ENCODE results near the gene GPRC5B.

The GPRC5B gene

DNA sequence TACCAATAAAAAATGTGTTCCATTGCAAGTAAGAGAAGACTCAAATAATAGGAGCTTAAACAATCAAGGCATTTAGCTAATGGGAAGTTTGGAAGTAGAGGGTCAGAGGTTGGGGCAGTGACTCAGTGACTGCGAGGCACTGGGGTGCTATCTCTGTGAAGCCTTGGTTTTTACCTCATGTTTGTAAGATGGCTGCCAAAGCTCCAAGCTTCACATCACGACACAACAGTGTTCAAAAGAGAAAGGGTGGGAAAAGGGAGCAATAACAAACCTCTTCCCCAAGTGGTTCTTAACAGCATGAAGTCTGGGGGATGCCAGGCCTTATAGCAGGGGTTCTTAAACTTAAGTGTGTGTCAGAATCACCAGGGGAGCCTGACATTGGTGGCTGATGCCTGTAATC is 26.6 kb upstream of the GPRC5B start:
- ChIA-PET CTCF (interaction anchor here (1.4 kb wide), 1 partner anchor 389 kb away, joined by 7 read pairs; no protein-coding TSS in a partner anchor), POLR2A (no interaction called here)
- TF ChIP-seq, protein P1, sequence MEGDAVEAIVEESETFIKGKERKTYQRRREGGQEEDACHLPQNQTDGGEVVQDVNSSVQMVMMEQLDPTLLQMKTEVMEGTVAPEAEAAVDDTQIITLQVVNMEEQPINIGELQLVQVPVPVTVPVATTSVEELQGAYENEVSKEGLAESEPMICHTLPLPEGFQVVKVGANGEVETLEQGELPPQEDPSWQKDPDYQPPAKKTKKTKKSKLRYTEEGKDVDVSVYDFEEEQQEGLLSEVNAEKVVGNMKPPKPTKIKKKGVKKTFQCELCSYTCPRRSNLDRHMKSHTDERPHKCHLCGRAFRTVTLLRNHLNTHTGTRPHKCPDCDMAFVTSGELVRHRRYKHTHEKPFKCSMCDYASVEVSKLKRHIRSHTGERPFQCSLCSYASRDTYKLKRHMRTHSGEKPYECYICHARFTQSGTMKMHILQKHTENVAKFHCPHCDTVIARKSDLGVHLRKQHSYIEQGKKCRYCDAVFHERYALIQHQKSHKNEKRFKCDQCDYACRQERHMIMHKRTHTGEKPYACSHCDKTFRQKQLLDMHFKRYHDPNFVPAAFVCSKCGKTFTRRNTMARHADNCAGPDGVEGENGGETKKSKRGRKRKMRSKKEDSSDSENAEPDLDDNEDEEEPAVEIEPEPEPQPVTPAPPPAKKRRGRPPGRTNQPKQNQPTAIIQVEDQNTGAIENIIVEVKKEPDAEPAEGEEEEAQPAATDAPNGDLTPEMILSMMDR (IDR thresholded peaks at IDR 0.05; ENCODE audit: control extremely low read depth, extremely low read depth, low read depth, missing control alignments): no peak
- DNase-seq (ENCODE audit: extremely low spot score): no peak

DNA sequence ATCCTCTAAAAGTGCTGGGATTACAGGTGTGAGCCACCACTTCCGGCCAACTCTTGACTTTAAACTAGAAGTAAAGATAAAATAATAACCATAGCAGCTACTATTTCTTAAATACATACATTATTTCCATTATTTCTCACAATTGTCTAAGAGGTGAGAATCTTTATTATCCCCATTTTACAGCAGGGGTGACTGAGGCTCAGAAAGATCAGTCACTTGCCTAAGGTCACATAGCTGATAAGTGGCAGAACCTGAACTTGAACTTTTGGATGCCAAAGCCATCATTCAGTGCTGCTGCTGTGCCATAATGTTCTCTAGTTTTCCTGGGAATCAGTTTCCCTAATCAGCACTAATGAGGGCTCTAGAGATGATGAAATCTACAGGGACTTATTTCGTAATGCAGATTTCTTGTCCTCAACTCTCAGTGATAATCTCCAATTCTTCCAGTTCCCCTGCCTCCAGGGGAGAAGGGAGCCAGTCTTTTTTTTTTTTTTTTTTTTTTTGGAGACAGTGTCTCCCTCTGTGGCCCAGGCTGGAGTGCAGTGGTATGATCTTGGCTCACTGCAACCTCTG is 25.2 kb upstream of the GPRC5B start:
- TF ChIP-seq, protein P1 (IDR thresholded peaks at IDR 0.05; ENCODE audit: control extremely low read depth, extremely low read depth, low read depth, missing control alignments): no peak
- ChIA-PET POLR2A (no interaction called here), CTCF (interaction anchor here (1.3 to 5.3 kb wide), 4 partner anchors 11 to 476 kb away, joined by 5 to 121 read pairs (median 74); no protein-coding TSS in a partner anchor)
- DNase-seq (ENCODE audit: extremely low spot score): no peak

DNA sequence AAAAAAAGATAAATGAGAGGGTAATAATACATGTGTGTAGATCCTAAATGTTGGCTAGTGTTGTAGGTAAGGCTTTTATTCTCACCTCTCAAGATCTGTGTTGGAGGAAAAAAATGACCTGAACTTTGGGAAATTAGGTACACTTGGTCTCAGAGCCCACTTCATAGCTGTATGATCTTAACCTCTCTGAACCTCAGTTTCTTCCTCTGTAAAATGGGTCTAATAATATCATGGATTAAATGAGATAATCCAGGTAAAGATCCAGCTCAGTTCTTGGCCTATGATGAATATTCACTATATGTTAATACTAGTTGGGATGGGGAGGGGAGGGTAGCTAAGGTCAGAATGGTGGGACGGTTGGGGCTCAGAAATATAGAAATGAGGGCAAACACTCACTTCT is 24.3 kb upstream of the GPRC5B start:
- TF ChIP-seq, protein P1 (IDR thresholded peaks at IDR 0.05; ENCODE audit: control extremely low read depth, extremely low read depth, low read depth, missing control alignments): no peak
- DNase-seq (ENCODE audit: extremely low spot score): no peak
- POLR2A ChIA-PET: no interaction called here
- CTCF ChIA-PET: interaction anchor here (0.9 to 5.3 kb wide), 10 partner anchors 8 to 476 kb away, joined by 3 to 121 read pairs (median 8); no protein-coding TSS in a partner anchor

DNA sequence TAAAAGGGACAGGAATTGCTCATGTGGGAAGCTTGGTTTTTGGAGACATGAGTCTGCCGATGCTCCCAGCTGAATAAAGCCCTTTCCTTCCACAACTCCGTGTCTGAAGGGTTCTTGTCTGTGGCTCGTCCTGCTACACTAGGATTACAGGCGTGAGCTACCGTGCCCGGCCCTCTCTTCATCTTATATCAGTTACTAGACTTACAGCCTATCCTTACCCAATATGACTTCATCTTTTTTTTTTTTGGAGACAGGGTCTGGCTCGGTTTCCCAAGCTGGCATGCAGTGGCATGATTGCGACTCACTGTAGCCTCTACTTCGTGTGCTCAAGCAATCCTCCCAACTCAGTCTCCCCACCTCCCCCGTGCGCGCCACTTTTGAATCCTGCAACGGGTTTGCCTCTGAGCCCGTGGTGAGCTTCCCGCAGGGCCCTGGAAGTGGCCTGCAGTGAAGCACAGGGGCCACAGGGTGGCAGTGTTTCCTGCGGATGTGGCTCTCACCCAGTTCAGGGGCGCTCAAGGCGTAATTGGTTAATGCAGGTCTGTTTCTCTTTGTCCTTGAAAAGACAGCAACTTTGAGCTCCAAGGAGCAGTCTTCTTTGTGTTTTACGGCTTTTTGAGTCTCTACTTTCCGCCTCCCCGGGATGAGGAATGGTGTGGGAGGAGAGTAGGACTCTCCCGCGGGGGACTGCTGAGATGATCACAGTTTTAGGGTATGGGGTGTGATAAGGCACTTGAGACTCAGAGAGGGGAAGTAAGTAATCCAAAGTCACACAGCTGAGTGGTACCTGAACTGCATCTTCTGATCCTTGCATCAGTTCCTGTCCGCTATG is 22.7 kb upstream of the GPRC5B start:
- ChIA-PET POLR2A (no interaction called here), CTCF (interaction anchor here (0.5 to 5.3 kb wide), 48 partner anchors 9 to 786 kb away, joined by 3 to 121 read pairs (median 4); partner anchors contain the start of gene VPS35L)
- TF ChIP-seq, protein P1 (IDR thresholded peaks at IDR 0.05; ENCODE audit: control extremely low read depth, extremely low read depth, low read depth, missing control alignments): peak; percentile 92
- DNase-seq (ENCODE audit: extremely low spot score): peak; percentile 76

DNA sequence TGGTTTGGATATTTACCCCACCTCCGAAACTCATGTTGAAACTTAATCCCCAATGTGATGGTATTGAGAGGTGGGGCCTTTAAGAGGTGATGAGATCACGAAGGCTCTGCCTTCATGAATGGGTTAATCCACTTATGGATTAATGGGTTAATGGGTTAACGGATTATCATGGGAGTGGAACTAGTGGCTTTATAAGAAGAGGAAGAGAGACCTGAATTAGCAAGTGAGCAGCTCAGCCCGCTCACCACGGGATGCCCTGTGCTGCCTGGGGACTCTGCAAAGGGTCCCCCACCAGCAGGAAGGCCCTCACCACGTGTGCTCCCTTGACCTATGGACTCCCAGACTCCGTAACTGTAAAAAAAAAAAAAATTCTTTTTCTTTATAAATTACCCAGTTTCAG is 16.5 kb upstream of the GPRC5B start:
- DNase-seq (ENCODE audit: extremely low spot score): no peak
- ChIA-PET POLR2A (no interaction called here), CTCF (interaction anchor here (1.2 to 5.3 kb wide), 4 partner anchors 10 to 483 kb away, joined by 3 to 55 read pairs (median 15); no protein-coding TSS in a partner anchor)
- TF ChIP-seq, protein P1 (IDR thresholded peaks at IDR 0.05; ENCODE audit: control extremely low read depth, extremely low read depth, low read depth, missing control alignments): no peak

DNA sequence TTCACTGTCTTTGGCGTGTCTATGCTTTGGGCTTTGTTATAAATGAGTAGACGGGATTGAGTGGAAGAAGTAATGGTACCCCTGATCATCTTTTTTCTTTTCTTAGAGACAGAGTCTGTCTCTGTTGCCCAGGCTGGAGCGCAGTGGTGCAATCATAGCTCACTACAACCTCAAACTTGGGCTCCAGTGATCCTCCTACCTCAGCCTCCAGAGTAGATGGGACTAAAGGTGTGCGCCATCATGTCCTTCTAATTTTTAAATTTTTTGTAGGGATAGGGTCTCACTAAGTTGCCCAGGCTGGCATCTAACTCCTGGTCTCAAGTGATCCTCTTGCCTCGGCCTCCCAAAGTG is 14.9 kb upstream of the GPRC5B start:
- DNase-seq (ENCODE audit: extremely low spot score): no peak
- ChIA-PET CTCF (interaction anchor here (1.1 to 5.3 kb wide), 11 partner anchors 8 to 485 kb away, joined by 3 to 55 read pairs (median 4); no protein-coding TSS in a partner anchor), POLR2A (interaction anchor here (0.7 kb wide), 1 partner anchor 1248 kb away, joined by 3 read pairs; no protein-coding TSS in a partner anchor)
- TF ChIP-seq, protein P1 (IDR thresholded peaks at IDR 0.05; ENCODE audit: control extremely low read depth, extremely low read depth, low read depth, missing control alignments): no peak

Measured in GM10248 (cell line).